ENCODE data around the gene RASL11A. TPM values are rescaled to one million over a fixed set of nuclear protein-coding genes. Genes with fewer than 3 reads are reported as not detected.
"Not testable (repeated sequence)": the region's sequence is repeated elsewhere in the genome, so short reads cannot be mapped to it uniquely, and the experiment has no call there.

The RASL11A gene, protein sequence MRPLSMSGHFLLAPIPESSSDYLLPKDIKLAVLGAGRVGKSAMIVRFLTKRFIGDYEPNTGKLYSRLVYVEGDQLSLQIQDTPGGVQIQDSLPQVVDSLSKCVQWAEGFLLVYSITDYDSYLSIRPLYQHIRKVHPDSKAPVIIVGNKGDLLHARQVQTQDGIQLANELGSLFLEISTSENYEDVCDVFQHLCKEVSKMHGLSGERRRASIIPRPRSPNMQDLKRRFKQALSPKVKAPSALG
- 31.0 and 36.5 TPM in 2 replicates for total RNA-seq (2014; rRNA removed; shearing (Covaris generic))

DNA sequence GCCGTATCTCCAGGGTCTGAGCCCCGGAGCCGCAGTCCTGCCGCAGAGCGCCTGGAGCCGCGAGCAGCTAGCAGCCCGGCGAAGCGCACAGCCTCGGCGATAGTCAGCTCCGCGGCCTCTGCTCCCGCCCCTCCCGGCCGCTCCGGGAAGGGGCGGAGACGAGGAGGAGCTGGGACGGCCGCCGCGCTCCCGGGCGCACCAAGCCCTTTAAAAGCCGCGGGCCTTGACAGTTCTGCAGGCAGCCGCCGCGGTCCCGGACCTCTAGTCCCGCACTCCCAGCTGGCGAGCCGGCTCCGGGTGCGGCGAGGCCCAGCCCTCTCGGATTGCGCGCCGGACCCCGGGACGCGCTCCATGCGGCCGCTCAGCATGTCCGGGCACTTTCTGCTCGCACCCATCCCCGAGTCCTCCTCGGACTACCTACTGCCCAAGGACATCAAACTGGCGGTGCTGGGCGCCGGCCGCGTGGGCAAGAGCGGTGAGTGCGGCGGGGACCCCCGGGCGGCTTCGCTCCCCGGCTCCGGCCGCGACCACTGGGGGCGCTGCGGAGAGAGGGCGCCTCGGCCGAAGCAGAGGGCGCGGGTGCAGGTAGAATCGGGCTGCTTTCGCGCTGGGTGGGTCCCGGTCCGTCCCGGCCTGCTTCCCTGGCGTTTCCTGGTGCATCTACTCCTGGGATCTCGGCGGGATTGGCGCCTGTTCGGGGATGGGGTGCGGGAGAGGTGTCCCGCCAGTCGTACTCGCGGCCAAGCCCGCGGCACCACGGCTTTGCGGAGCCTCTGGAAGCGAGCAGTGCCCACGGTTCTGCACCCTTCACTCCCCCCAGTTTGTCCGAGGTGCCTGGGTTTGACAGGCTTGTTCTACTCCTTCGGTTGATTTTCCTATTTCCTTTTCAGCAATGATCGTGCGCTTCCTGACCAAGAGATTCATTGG is at the start of gene RASL11A:
RASL11A (plus strand) TSS at position 237 of the 927 bp plus-strand sequence; CDS start at position 352, 115 bp downstream.
- peak; percentile 58 for DNase-seq (ENCODE audit: low spot score)

DNA sequence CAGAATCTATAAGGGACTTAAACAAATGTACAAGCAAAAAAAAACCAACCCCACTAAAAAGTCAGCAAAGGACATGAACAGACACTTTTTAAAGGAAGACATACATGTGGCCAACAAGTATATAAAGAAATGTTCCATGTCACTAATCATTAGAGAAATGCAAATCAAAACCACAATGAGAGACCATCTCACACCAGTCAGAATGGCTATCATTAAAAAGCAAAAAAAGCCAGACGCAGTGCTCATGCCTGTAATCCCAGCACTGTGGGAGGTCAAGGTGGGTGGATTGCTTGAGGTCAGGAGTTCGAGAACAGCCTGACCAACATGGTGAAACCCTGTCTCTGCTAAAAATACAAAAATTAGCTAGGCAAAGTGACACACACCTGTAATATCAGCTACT is 48.5 kb upstream of the RASL11A start:
- DNase-seq (ENCODE audit: low spot score) = not testable (repeated sequence)

DNA sequence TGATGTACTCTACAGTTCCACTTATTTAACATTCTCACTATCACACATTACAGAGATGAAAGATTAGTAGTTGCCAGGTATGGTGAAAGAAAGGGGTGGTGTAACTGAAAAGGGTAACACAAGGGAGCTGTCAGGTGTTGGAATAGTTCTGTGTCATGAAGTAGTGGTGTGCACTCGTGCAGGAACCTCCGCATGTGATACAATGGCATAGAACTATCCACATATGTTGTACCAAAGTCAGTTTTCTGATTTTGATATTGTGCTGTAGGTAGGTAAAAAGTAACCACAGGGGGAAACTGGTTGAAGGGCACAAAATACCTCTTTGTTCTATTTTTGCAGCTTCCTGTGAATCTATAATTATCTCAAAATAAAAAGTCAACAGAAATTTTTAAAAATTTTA is 43.6 kb upstream of the RASL11A start:
- DNase-seq (ENCODE audit: low spot score) = no peak

DNA sequence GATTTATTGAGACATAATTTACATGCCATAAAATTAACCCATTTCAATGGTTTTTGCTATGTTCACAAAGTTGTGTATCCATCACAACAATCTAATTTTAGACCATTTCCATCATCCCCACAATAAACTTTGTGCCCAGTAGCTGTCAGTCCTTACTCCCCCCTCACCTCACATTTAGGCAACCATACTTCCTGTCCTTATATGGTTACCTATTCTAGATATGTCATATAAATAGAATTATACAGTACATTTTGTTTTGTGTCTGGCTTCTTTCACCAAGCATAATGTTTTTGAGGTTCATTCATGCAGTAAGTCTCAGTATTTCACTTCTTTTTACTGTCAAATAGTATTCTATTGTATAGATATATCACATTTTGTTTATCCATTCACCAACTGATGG is 42.5 kb upstream of the RASL11A start:
- no peak for DNase-seq (ENCODE audit: low spot score)

DNA sequence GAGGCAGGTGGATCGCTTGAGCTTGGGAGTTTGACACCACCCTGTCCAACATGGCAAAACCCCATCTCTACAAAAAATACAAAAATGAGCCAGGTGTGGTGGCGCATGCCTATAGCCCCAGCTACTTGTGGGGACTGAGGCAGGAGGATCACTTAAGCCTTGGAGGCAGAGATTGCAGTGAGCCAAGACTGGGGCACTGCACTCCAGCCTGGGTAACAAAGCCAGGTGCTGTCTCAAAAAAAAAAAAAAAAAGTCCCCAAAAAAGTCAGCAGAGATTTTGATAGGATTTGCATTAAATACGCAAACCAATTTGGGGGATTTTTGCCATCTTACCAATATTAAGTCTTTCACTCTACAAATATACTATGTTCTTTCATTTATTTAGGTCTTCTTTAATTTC is 41.0 kb upstream of the RASL11A start:
- no peak for DNase-seq (ENCODE audit: low spot score)

DNA sequence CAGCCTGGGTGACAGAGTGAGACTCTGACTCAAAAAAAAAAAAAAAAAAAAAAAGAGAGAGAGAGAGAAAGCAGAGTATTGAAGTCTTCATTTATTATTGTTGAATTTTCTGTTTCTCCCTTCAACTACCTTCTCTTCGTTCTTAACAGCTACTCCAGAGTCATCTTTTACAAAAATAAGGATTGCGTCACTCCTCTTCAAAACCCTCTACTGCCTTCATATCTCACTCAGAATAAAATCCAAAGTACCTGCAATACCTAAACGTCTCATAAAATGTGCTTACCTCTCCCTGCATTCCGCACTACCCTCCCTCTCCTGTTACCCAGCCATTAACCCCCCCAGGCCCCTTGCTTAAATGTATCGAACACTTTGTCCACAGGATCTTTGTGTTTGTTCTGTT is 36.7 kb upstream of the RASL11A start:
- DNase-seq (ENCODE audit: low spot score) = no peak

DNA sequence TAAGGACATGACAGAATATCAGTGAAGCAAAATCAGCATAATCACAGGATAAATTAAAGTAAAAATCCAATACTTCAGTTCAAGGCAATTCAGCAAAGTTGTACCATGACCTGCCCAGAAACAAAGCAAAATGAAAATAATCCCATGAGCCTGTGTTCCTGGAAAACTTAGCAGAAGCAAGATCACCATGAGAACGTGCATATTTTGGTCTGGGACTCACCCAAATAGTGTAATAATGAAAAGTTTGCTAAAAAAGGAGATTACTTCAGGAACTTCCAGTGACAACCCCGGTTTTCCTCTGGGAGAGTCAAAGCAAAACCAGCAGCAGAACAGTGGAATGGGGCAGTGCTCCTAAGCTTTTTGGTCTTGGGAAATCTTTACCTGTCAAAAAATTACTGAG is 34.2 kb upstream of the RASL11A start:
- DNase-seq (ENCODE audit: low spot score) = no peak

DNA sequence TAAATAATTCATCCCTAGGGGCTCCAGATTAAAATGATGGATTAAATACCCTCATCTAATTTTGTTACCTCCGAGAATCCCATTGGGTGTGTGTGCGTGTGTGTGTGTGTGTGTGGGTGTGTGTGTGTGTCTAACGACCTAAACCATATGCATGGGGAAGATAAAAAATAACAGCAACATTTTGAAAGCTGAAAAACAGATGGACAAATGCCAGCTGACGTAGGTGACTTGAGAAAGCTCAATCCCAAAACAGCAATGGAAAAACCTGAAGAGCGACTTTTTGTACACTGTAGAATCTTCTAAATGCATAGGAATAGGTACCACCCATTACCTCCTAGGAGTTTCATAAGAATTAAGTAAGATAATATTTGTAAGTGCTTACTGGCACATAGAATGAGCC is 27.9 kb upstream of the RASL11A start:
- no peak for DNase-seq (ENCODE audit: low spot score)

DNA sequence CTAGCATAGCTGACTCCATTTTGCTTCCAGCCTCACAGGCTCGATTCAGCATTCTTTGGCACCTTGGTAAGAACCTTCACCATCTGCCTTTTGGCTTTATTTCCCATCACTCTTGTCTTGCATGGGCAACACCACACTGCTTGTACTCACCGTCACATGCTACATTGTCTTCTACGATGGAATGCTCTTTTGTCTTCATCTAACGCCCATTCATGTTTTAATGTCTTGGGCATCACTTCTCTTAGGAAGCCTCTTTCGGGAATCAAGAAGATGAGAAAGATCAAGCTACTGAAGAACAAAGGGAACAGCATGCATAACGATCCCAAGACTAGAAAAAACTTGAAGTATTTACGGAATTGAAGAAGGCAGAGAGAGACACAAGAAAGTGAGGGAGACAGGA is 25.0 kb upstream of the RASL11A start:
- no peak for DNase-seq (ENCODE audit: low spot score)

DNA sequence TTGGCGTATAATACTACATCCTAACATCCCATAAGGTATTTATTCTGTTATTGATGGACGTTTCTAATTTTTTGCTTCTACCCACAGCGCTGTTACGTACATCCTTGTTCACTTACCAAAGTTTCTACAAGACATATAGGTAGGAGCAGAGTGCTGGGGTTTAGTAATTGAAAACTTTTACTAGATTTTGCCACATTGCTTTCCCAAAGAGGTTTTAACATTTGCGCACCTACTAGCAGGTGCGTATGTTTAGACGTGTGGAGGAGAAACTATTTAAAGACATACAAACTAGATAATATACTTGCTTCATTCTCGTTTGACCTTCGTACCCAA is 19.8 kb upstream of the RASL11A start:
- DNase-seq (ENCODE audit: low spot score) = no peak

DNA sequence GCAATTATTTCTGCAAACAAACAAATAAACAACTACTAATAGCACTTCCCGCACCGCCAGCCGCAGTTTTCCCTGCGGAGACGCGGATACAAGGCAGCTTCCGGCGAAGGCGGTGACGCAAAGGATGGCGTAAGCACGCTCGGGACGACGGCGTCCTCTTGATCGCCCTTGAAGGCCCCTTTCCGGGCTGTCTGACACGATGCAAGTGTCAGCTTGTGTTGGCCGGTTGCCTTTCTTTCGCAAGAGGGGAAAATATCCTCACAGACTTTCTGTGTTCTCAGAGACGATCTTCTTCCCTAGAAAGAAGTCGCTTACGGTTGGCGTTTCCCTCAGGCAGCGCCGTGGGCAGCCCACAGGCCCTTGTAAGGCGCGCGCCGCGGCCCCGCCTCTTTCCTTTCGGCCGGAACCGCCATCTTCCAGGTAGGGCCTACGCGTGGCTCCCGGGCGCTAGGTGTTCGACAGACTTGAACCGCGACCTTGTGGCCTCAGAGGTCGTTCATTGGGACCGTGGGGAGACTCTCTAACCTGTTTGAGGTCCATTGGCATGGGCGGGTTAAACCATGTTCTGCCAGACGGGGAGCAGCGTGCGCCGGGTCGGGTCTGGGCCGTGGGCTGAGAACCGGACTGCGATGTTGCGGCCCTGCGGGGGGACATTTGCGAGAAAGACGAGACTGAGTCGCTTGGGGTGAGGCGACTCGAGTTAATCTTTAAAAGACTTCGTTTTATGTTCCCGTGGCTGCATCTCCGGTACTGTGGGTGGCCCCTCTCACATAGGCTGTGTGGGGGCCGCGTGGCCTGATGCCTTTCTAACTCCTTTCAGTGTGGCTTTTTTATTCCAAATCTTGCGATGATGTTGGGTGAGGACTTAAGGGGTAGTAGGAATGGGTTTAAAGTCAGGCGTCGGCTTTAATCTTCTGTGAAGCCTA is 19.2 kb upstream of the RASL11A start, which contains the start of gene RPL21:
RPL21 (plus strand) TSS at position 393 of the 926 bp plus-strand sequence. CDS start 2,219 bp downstream, outside the sequence.
- DNase-seq (ENCODE audit: low spot score) = peak; percentile 92

DNA sequence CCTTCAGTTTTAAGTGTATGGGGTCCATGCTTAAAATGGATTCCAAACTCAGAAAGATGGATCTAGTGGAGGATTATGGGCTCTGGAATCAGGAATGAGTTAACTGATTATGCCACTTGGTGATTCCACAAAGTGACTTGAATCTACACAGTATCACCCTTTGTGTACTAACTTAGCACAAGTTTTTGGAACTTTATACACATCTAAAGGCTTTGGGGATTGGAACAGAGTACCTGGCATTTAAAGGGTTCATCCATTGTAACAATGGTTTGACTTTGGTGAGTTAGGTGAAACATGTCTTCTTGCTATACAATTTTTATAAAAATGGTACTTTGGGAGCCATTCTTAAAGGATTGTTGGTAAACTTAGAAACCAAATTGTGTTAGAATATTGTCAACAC is 18.2 kb upstream of the RASL11A start:
- DNase-seq (ENCODE audit: low spot score) = no peak

DNA sequence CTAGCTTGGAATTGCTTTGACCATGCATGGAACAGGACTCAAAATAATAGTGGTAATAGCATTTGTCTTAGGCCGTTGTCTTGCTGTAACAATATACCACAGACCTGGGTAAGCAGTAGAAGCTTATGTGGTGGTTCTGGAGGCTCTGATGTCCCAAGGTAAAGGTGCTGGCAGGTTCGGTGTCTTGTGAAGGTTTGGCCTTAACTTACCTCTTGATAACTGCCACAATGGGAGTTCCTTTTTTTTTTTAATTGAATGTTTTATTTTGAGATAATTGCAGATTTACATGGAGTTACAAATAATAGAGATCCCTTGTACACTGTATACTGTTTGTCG is 13.4 kb upstream of the RASL11A start:
- DNase-seq (ENCODE audit: low spot score) = no peak

DNA sequence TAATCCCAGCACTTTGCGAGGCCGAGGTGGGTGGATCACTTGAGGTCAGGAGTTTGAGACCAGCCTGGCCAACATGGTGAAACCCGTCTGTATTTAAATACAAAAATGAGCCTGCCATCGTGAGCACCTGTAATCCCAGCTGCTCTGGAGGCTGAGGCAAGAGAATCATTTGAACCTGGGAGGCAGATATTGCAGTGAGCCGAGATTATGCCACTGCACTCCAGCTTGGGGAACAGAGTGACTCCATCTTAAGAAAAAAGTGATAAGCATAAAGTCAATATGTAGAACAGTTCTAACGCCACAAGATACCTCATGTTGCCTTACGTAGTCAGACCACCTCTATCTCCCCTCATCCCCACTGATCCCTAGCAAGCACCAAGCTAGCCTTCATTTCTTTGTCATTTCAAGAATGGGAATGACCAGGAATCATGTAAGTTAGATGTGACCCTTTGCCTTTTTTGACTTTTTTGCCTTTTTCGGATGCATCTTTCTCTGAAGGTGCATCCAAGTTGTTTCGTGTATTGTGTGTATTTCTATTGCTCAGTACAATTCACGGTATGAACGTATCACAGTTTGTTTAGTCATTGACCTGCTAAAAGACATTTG is 12.9 kb upstream of the RASL11A start:
- no peak for DNase-seq (ENCODE audit: low spot score)

DNA sequence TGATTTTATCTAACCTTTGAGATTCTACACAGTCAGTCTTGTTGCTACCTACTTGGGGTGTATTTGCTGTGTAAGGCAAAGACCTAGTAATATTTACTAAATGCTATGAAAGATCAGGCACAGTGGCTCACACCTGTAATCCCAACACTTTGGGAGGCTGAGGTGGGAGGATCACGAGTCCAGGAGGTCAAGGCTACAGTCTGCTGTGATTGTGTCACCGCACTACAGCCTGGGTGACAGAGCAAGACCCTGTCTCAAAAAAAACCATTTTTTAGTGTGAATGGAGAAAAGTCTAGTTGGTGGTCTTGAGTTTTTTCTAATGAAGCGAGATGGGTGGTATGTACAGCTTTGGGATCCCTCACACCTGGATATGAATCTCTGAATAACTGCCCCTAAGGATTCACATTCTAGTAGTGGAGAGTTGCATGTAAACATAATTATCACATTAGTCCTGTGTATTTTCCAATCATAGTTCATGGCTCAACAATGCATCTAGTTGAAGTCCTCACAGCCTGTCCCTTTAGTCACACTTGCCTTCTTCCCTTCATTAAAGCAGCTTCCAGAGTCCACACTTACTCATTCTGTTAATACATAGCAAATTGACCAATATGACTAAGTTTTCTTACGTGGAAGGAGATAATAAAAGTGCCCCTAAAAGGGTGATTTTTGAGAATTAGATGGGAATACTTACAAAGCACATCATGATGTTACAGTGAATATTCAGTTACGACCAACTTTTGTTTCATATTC is 11.8 kb upstream of the RASL11A start:
- DNase-seq (ENCODE audit: low spot score) = no peak

DNA sequence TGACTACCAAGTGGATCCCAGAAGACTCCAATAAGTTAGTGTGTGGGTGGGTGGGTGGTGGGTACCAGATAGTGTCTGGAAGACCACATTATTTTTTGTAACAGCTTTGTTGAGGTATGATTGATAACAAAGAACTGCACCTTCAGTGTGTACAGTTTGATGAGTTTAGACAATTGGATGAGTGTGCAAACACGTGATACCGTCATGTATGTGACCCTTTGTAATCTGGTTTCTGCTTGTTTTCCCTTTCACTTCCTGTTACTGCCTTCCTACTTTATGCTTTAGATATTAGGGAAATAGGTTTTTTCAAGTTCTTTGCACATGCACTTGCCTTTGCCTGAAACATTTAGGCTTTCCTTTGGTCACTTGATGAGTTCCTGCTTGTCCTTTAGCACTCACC is 10.8 kb upstream of the RASL11A start:
- DNase-seq (ENCODE audit: low spot score) = no peak

DNA sequence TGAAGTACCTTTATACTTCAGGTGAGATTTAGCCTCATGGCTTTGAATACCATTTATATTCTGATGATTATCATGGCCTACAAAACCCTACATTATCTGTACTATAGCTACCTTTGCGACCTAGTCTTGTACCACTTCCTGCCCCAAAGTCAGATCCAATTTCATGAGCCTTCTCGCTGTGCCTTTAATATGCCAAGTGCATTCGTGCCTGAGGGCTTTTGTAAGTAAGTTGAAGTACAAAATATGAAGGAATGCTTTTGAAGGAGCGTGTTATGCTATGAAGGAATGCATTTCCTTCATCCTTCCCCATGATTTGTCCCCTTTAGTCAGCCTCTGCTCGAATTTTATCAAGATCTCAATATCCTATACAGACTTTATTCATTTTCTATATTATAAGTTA is 9.2 kb upstream of the RASL11A start:
- no peak for DNase-seq (ENCODE audit: low spot score)

DNA sequence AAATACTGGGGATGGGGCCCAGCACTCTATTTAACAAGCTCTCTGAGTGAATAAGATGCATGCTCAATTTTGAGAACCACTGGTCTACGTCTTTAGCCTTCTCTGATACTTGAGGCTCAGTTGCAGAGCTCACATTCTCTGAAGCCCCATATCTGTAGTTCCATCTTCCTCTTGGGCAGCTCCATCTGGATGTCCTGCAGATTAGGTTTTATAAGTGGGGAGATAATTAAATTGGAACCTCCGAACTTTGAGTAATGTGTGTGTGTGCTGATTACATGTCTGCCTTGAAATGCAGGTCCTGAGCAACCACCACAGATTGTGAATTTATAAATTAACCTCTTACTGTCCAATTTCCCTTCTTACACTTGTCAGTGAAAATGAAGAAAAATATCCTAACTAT is 7.2 kb upstream of the RASL11A start:
- DNase-seq (ENCODE audit: low spot score) = no peak

DNA sequence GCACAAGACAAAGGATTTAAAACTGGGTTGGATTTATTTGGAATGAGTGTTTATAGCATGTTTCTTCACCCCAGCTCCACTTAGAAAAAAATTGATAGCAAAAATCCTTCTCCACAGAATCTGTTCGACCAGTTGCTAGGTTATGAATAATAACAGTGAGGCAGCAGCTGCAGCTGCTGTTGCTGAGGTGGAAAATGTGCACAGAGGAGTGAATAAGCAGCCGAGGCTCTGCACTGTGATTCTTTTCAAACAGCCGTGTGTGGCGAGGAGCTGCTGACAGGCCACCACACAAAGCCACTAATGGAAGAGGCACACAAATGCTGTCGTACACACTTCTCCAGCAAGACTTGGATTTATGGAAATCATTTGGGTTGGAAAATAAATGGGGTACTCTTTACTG is 6.4 kb upstream of the RASL11A start:
- DNase-seq (ENCODE audit: low spot score) = no peak

DNA sequence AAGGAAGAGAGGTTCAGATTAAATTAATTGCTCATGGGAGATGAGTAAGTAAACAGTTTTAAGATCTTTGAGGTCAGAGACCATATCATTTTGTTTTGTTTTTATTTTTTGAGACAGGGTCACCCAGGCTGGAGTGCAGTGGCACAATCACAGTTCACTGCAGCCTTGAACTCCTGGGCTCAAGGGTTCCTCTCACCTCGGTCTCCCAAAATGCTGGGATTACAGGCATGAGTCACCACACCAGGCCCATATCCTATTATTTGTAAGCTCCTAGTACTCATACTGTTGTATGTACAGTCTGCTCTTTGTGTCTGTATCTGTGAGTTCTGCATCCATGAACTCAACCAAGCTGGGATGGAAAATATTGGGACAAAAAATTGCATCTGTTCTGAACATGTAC is 6.0 kb upstream of the RASL11A start:
- DNase-seq (ENCODE audit: low spot score) = no peak

DNA sequence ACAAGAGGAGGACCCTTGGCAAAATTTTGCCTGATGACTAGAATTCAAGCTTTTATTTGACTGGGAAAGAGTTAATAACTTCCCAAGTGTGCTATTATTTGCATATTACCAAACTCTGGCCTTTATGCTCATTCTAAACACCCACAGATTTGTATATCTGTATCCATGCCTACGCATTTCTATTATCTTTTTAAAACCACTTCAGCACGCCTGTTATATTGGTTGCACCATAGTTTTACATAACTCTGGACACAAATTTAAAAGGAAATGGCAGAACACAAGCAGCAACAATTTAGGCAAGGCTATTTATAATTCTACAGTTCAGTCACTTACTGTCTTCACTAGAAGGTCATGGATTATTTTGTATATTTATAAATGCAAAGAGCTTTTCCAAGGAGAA is 3.7 kb upstream of the RASL11A start:
- DNase-seq (ENCODE audit: low spot score) = no peak
